ENCODE data around the gene NEGR1. TPM values are rescaled to one million over a fixed set of nuclear protein-coding genes. Genes with fewer than 3 reads are reported as not detected.

NEGR1 gene
- total and polyA plus RNA-seq, 9 donors: 4.7 to 15.1 (median 9.1) TPM

- no peaks in the 10 kb centered on the region for H3K9me3 ChIP-seq
- DNase-seq: no peak
- no peak overlapping the region for H3K27ac ChIP-seq
- TF ChIP-seq EP300 (IDR thresholded peaks at IDR 0.05) (no peak), POLR2A (IDR thresholded peaks at IDR 0.05) (no peak), CTCF (IDR thresholded peaks at IDR 0.05) (no peak)
- H3K27me3 ChIP-seq: no peaks in the 10 kb centered on the region
- H3K36me3 ChIP-seq: no peaks in the 10 kb centered on the region
- no peak overlapping the region for H3K4me3 ChIP-seq
- intact Hi-C loops (cut with DNase I): no loop called here
- no peaks in the 10 kb centered on the region for H3K4me1 ChIP-seq (ENCODE audit: insufficient read depth)
- 94 to 98% (median 95%) methylated on average over 1 of the region's 1 CpG for WGBS, 3 donors
These were observed 301.8 kb downstream of the NEGR1 start for GRCh38 chr1:71980556-71980955.

- H3K27ac ChIP-seq: no peak overlapping the region
- H3K4me3 ChIP-seq: no peak overlapping the region
- H3K36me3 ChIP-seq: no peaks in the 10 kb centered on the region
- intact Hi-C loops (cut with DNase I): no loop called here
- DNase-seq: no peak
- H3K4me1 ChIP-seq (ENCODE audit: insufficient read depth): no peaks in the 10 kb centered on the region
- TF ChIP-seq CTCF (IDR thresholded peaks at IDR 0.05) (no peak), EP300 (IDR thresholded peaks at IDR 0.05) (no peak), POLR2A (IDR thresholded peaks at IDR 0.05) (no peak)
- no peaks in the 10 kb centered on the region for H3K27me3 ChIP-seq
- WGBS, 3 donors: 7 to 19% (median 12%) methylated on average over 1 of the region's 1 CpG
- H3K9me3 ChIP-seq: no peaks in the 10 kb centered on the region
These were observed 302.5 kb downstream of the NEGR1 start for GRCh38 chr1:71979882-71980281.

- 58 to 68% (median 63%) methylated on average over 2 of the region's 2 CpGs for WGBS, 3 donors
- Histone ChIP-seq H3K4me3 (no peak overlapping the region), H3K36me3 (no peaks in the 10 kb centered on the region), H3K27ac (no peak overlapping the region), H3K9me3 (no peaks in the 10 kb centered on the region), H3K27me3 (no peaks in the 10 kb centered on the region), H3K4me1 (ENCODE audit: insufficient read depth) (no peaks in the 10 kb centered on the region)
- intact Hi-C loops (cut with DNase I): no loop called here
- DNase-seq: no peak
- TF ChIP-seq EP300 (IDR thresholded peaks at IDR 0.05) (no peak), POLR2A (IDR thresholded peaks at IDR 0.05) (no peak), CTCF (IDR thresholded peaks at IDR 0.05) (no peak)
These were observed 314.7 kb downstream of the NEGR1 start for GRCh38 chr1:71967670-71968069.

GRCh38 chr1:71964188-71964587, 318.2 kb downstream of the NEGR1 start:
- TF ChIP-seq EP300 (IDR thresholded peaks at IDR 0.05) (no peak), CTCF (IDR thresholded peaks at IDR 0.05) (no peak), POLR2A (IDR thresholded peaks at IDR 0.05) (no peak)
- intact Hi-C loops (cut with DNase I): no loop called here
- Histone ChIP-seq H3K27me3 (no peaks in the 10 kb centered on the region), H3K36me3 (no peaks in the 10 kb centered on the region), H3K4me3 (no peak overlapping the region), H3K27ac (no peak overlapping the region), H3K4me1 (ENCODE audit: insufficient read depth) (no peaks in the 10 kb centered on the region), H3K9me3 (no peaks in the 10 kb centered on the region)
- no peak for DNase-seq
- 89 to 91% (median 90%) methylated on average over 6 of the region's 6 CpGs for WGBS, 3 donors

Data from ovary (tissue), 9 donors.